HG03432 (cell line): Measurements from ENCODE around the gene LRRC46.

Experiments used
- ATAC-seq: cut with Tn5 transposase; IDR thresholded peaks from one replicate; pipeline ENCODE4 v1.9.1; 2021; ENCODE audit warnings: mild to moderate bottlenecking, moderate library complexity; ENCODE audit not compliant: unreplicated experiment

The LRRC46 gene

GRCh38 chr17:47829870-47830269, 1.6 kb upstream of the LRRC46 start:
- no peak for ATAC-seq

GRCh38 chr17:47830396-47831002, 971 bp upstream of the LRRC46 start:
- no peak for ATAC-seq

DNA sequence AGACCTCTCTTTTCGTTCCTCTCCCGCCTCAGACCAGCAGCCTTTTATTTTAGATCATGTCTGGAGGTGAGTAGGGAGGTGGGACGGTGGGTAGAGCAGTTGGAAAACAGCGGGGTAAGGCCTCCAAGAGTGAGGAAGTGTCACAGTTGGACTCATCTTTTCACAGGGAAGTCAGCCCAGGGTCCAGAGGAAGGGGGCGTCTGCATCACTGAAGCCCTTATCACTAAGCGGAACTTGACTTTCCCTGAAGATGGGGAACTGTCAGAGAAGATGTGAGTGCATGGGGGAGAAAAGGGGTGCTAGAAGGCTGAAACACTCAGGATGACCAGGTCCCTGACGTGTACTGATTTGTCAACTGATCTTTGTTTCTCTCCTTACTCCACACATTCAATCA, 461 bp downstream of the LRRC46 start:
- ATAC-seq: peak; percentile 6

DNA sequence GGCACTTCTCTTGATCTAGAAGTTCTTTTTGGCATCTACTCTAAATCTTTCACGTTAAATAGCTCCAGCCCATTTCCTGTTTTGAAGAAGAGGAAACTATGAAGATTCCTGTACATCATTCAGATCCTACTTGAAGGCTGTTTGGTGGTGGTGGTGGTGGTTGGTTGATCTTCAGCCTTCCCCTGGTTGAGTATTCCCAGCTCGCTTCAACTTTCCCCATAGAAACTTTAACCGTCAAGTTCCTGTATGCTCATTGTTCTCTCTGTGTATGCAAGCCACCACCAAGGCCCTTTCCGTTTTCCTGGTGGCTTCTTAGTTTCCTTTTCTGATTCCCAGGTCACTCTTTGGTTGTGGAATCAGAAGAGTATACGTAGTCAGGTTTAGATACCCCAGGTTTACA, 3.3 kb downstream of the LRRC46 start:
- ATAC-seq: no peak

GRCh38 chr17:47836601-47837000, 5.1 kb downstream of the LRRC46 start:
- ATAC-seq: no peak

- no peak for ATAC-seq
Measured at GRCh38 chr17:47837401-47838039, 6.0 kb downstream of the LRRC46 start.

DNA sequence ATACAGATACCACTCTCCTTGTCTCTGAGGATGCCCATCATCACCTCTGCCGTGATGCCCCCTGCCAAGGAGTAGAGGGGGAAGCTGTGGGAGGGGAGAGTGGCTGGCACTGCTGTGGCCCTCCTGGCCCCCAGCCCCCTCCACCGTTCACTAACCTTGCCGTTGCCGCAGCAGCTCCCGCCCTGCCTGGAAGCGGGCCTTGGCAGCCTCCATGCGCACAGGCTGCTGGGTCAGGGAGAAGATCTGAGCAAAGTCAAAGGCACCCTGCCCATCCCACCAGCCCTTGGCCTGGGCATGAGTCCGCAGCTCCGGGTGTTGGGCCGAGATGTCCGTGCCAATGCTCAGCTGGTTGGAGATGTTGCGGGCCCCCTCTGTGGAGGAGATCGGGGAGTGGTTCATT, 7.2 kb downstream of the LRRC46 start:
- ATAC-seq: no peak

DNA sequence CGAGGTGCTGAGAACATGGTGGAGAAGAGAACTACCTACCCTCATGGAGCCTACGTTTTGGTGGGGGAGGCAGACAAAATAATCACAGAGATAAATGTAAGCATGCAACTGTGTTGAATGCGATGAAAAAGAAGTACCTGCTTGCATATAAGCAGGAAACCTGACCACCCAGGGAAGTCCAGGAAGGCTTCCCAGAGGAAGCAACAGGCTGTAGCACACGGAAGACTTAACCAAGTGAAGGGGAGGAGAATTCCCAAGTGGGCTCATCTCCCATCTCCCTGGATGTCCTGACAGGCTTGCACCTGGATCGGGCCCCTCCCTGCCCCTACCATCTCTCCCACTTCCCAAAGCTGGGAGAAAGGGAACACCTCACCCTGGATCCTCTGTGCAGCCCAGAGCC, 7.6 kb downstream of the LRRC46 start:
- ATAC-seq: no peak

GRCh38 chr17:47840001-47840741, 8.7 kb downstream of the LRRC46 start:
- ATAC-seq: no peak

DNA sequence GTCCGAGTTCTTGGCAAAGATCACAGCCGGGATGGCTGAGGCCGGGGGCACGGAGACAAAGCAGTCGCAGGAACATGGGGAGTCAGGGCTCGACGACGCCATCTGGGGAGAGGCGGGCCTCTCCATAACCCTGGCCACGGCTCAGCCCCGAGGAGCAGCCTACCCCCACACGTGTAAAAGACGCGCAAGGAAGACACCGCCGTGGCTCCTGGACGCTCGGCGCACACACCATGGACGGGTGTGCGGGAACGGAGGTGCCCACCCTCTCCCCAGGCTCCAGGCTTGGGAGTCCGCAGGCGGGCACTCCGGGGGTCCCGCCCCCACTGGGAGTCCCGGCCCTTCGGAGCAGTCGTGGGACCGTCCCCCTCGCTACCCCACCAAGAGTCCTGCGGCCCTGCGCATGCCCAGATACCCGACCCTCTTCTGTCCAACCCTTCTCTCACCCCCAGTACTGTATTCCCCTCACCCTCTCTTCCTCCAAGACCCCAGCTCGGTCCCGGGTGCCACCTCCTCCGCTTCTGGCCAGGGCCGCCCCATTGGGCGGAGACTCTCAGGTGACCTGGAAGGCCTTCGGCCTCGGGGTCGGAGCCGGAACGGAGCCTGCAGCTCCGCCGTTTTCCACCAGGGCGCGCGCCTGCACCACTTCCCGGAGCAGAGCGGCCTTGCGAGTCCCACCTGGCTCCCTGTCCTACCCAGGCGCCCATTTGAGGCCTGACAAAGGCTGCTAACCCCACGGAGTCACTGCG, 9.4 kb downstream of the LRRC46 start, which contains the start of gene SCRN2:
TSS of gene SCRN2 (minus strand) at position 532 of the 746 bp plus-strand sequence. CDS start at position 102, 430 bp downstream.
- peak; percentile 88 for ATAC-seq

- no peak for ATAC-seq
Measured at GRCh38 chr17:47841488-47842291, 10.2 kb downstream of the LRRC46 start.

DNA sequence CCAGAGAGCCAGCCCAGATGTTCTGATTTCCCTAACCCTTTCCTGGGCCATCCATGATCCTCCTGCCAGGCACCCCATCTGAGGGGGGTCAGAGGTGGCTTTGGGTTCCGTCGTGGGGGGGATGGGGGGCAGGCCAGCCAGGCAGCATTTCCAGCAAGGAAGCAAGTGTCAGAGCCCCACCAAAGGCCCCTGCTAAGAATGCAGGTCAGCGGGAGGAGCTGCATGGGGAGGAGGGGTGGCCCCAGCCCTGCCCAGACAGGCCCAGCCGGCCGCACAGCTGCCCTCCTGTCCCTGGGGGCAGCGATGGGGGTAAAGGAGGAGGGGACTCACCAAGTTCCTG, 11.9 kb downstream of the LRRC46 start:
- ATAC-seq: no peak

DNA sequence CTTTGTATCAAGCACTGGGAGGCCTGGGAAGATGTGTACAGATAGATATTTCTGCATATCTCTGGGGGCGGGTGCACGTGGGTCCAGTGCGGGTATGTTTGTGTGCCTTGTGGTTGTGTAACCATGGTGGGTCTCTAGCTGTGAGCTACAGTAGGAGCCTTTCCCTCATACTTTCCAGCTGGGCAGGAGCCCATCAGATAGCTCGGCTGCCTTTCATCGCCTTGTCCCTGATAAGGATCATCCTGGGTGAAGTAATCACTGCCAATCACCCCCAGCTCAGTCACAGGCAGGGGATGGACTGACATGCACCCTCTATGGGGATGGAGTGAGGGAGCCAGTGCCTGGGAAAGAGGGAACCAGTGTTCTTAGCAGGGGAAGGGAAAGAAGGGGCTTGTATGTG, 12.8 kb downstream of the LRRC46 start:
- no peak for ATAC-seq

GRCh38 chr17:47844814-47845715, 13.6 kb downstream of the LRRC46 start:
- no peak for ATAC-seq

- no peak for ATAC-seq
Measured at GRCh38 chr17:47845716-47846075, 14.2 kb downstream of the LRRC46 start.

- no peak for ATAC-seq
Measured at GRCh38 chr17:47846716-47847340, 15.4 kb downstream of the LRRC46 start.

DNA sequence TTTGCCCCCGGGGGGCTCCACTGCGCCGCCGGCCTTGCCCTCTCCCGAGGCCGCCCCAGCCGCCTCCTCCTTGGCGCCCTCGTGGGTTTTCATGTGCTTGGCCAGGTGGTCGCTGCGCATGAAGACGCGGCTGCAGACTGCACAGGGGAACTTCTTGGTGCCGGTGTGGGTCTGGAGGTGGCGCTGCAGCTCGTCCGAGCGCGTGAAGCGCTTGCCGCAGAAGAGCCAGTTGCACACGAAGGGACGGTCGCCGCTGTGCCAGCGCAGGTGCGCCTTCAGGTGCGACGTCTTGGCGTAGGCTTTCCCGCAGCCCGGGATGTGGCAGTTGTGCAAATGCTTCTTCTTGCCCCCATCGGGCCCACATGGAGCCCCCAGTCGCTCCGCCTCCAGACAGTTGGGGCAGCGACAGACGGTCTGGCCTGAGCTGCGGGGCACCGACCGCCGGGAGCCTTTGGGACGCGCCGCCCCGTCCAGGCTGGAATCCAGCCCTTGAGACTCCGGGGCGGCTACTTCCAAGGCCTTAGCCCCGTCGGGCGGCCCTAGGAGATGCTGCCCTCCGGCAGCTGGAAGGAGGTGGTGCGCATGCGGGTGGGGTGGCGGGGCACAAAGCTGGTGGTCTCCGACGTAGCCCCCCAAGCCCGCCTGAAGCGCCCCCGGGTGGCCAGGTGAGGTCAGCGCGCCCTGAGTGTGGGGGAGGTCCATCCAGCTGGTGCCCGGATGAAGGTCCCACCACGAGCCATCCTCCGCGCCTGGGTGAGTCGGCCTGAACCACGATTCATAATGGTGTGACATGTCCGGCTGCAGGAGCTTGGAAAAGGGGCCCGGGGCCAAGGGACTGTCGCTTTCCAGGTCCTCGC, 16.1 kb downstream of the LRRC46 start:
- no peak for ATAC-seq

- no peak for ATAC-seq
Measured at GRCh38 chr17:47848198-47848513, 16.7 kb downstream of the LRRC46 start.

- no peak for ATAC-seq
Measured at GRCh38 chr17:47850373-47850691, 18.9 kb downstream of the LRRC46 start.
